ENCODE data around the gene MYO16. TPM values are rescaled to one million over a fixed set of nuclear protein-coding genes. Genes with fewer than 3 reads are reported as not detected.
"Not testable (repeated sequence)": the region's sequence is repeated elsewhere in the genome, so short reads cannot be mapped to it uniquely, and the experiment has no call there.

The MYO16 gene
- total RNA-seq, 1 experiment from 2014 or later: 0.49 TPM

- Histone ChIP-seq H3K36me3 (ENCODE audit: insufficient read depth, low read length, poor library complexity, severe bottlenecking) (no peaks in the 10 kb centered on the region), H3K9me3 (ENCODE audit: low read depth, low read length, poor library complexity, severe bottlenecking) (no peaks in the 10 kb centered on the region), H3K4me1 (ENCODE audit: insufficient read depth, low read length, poor library complexity, severe bottlenecking) (no peaks in the 10 kb centered on the region), H3K27ac (ENCODE audit: low read depth, low read length, poor library complexity, severe bottlenecking) (no peak overlapping the region), H3K27me3 (replicated peaks; ENCODE audit: insufficient read depth, low read depth, low read length, poor library complexity) (no peaks in the 10 kb centered on the region), H3K4me3 (ENCODE audit: low read depth, low read length, poor library complexity, severe bottlenecking) (no peak overlapping the region)
- no peak for TF ChIP-seq EZH2 (IDR thresholded peaks at IDR 0.05; ENCODE audit: borderline replicate concordance, low read depth, low read length, poor library complexity, severe bottlenecking)
- no peak for TF ChIP-seq CTCF (conservative IDR thresholded peaks at IDR 0.05; ENCODE audit: low read depth, low read length)
- BruUV-seq (replicated peaks): no TSS peak
- DNase-seq (ENCODE audit: low spot score): no peak
- CTCF ChIA-PET: no interaction called here
- intact Hi-C loops (cut with micrococcal nuclease; ENCODE audit: unreplicated experiment): no loop called here
- POLR2A ChIA-PET (ENCODE audit: low non-redundant PET): no interaction called here
Observed at GRCh38 chr13:109215377-109215776, 586.0 kb downstream of the MYO16 start.

GRCh38 chr13:109217510-109217909 is 588.1 kb downstream of the MYO16 start:
- H3K27ac ChIP-seq (ENCODE audit: low read depth, low read length, poor library complexity, severe bottlenecking); intact Hi-C loops (cut with micrococcal nuclease; ENCODE audit: unreplicated experiment); CTCF ChIA-PET; BruUV-seq (replicated peaks); H3K27me3 ChIP-seq (replicated peaks; ENCODE audit: insufficient read depth, low read depth, low read length, poor library complexity); H3K9me3 ChIP-seq (ENCODE audit: low read depth, low read length, poor library complexity, severe bottlenecking); H3K36me3 ChIP-seq (ENCODE audit: insufficient read depth, low read length, poor library complexity, severe bottlenecking); H3K4me1 ChIP-seq (ENCODE audit: insufficient read depth, low read length, poor library complexity, severe bottlenecking); POLR2A ChIA-PET (ENCODE audit: low non-redundant PET); DNase-seq (ENCODE audit: low spot score); H3K4me3 ChIP-seq (ENCODE audit: low read depth, low read length, poor library complexity, severe bottlenecking): not testable (repeated sequence)

- no peak for DNase-seq (ENCODE audit: low spot score)
- no peaks in the 10 kb centered on the region for H3K4me1 ChIP-seq (ENCODE audit: insufficient read depth, low read length, poor library complexity, severe bottlenecking)
- no peak overlapping the region for H3K27ac ChIP-seq (ENCODE audit: low read depth, low read length, poor library complexity, severe bottlenecking)
- no peaks in the 10 kb centered on the region for H3K36me3 ChIP-seq (ENCODE audit: insufficient read depth, low read length, poor library complexity, severe bottlenecking)
- no peak for TF ChIP-seq CTCF (conservative IDR thresholded peaks at IDR 0.05; ENCODE audit: low read depth, low read length)
- TF ChIP-seq EZH2 (IDR thresholded peaks at IDR 0.05; ENCODE audit: borderline replicate concordance, low read depth, low read length, poor library complexity, severe bottlenecking): no peak
- H3K4me3 ChIP-seq (ENCODE audit: low read depth, low read length, poor library complexity, severe bottlenecking): no peak overlapping the region
- intact Hi-C loops (cut with micrococcal nuclease; ENCODE audit: unreplicated experiment): no loop called here
- peaks cover 11% of the 10 kb centered on the region for H3K9me3 ChIP-seq (ENCODE audit: low read depth, low read length, poor library complexity, severe bottlenecking)
- POLR2A ChIA-PET (ENCODE audit: low non-redundant PET): no interaction called here
- BruUV-seq (replicated peaks): no TSS peak
- CTCF ChIA-PET: no interaction called here
- no peaks in the 10 kb centered on the region for H3K27me3 ChIP-seq (replicated peaks; ENCODE audit: insufficient read depth, low read depth, low read length, poor library complexity)
Observed at GRCh38 chr13:109220631-109221030, 591.2 kb downstream of the MYO16 start.

GRCh38 chr13:109224033-109224432 is 594.6 kb downstream of the MYO16 start:
- no peak overlapping the region for H3K4me3 ChIP-seq (ENCODE audit: low read depth, low read length, poor library complexity, severe bottlenecking)
- BruUV-seq (replicated peaks): no TSS peak
- intact Hi-C loops (cut with micrococcal nuclease; ENCODE audit: unreplicated experiment): no loop called here
- no peaks in the 10 kb centered on the region for H3K27me3 ChIP-seq (replicated peaks; ENCODE audit: insufficient read depth, low read depth, low read length, poor library complexity)
- no peaks in the 10 kb centered on the region for H3K36me3 ChIP-seq (ENCODE audit: insufficient read depth, low read length, poor library complexity, severe bottlenecking)
- ChIA-PET POLR2A (ENCODE audit: low non-redundant PET) (no interaction called here), CTCF (no interaction called here)
- no peak overlapping the region for H3K27ac ChIP-seq (ENCODE audit: low read depth, low read length, poor library complexity, severe bottlenecking)
- peaks cover 11% of the 10 kb centered on the region for H3K9me3 ChIP-seq (ENCODE audit: low read depth, low read length, poor library complexity, severe bottlenecking)
- DNase-seq (ENCODE audit: low spot score): no peak
- TF ChIP-seq CTCF (conservative IDR thresholded peaks at IDR 0.05; ENCODE audit: low read depth, low read length) (no peak), EZH2 (IDR thresholded peaks at IDR 0.05; ENCODE audit: borderline replicate concordance, low read depth, low read length, poor library complexity, severe bottlenecking) (no peak)
- H3K4me1 ChIP-seq (ENCODE audit: insufficient read depth, low read length, poor library complexity, severe bottlenecking): no peaks in the 10 kb centered on the region
